Measurements from ENCODE around the gene SFXN3. TPM values are rescaled to one million over a fixed set of nuclear protein-coding genes. Genes with fewer than 3 reads are reported as not detected.

SFXN3 gene
- total and polyA plus RNA-seq, 2 of the 13 experiments (the other 11 are each of a cell fraction or from before 2014, with no cell fraction given), result 16.8 to 71.5 TPM

DNA sequence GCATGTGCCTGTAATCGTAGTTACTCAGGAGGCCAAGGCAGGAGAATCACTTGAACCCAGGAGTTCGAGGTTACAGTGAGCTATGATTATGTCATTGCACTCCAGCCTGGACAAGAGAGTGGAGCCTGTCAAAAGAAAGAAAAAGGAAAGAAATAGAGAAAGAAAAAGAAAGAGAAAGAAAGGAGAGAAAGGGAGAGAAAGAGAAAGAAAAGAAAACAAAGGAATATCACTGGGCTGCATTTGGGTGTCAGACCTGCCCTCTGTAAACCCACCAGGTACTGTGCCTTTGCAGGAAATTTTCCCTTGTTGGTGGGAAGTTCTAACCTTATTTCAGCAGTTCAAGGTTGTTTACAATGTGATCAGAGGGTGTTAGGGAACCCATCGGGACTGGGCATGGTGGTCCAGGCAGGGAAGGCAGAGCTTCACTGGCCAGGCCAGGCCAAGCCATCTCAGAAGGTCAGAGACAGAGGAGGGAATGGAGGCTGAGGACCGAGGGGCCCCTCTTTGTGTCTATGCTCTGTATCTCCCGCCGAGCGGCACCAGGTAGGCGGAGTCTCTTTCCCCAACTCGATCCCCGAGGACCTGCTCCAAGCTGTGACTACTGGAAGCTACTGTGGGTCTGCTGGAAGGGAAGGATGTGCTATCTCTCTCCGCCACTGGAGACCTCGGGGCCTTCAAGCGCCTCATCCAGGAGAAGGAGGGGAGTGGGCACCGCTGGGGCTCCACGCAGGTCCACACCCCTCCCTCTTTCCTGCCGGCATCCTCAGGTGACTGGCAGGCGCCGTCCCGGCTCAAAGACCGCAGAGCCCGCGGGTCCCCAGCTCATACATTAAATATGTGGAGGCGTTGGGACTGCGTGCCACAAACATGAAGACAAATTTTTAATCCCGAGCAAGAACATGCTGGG is 15.6 kb downstream of the SFXN3 start (continued):
- TF ChIP-seq, protein P1, sequence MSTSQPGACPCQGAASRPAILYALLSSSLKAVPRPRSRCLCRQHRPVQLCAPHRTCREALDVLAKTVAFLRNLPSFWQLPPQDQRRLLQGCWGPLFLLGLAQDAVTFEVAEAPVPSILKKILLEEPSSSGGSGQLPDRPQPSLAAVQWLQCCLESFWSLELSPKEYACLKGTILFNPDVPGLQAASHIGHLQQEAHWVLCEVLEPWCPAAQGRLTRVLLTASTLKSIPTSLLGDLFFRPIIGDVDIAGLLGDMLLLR (CRISPR knock-in tag; IDR thresholded peaks at IDR 0.05), result no peak
- no peak for TF ChIP-seq PHF21A (CRISPR knock-in tag; IDR thresholded peaks at IDR 0.05)
- TF ChIP-seq, protein P2, sequence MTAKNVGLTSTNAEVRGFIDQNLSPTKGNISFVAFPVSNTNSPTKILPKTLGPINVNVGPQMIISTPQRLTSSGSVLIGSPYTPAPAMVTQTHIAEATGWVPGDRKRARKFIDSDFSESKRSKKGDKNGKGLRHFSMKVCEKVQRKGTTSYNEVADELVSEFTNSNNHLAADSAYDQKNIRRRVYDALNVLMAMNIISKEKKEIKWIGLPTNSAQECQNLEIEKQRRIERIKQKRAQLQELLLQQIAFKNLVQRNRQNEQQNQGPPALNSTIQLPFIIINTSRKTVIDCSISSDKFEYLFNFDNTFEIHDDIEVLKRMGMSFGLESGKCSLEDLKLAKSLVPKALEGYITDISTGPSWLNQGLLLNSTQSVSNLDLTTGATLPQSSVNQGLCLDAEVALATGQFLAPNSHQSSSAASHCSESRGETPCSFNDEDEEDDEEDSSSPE (CRISPR knock-in tag; IDR thresholded peaks at IDR 0.05), result 0 out of 2 replicates have a peak, but pooled peaks have one; percentile 26
- TF ChIP-seq, protein P3, sequence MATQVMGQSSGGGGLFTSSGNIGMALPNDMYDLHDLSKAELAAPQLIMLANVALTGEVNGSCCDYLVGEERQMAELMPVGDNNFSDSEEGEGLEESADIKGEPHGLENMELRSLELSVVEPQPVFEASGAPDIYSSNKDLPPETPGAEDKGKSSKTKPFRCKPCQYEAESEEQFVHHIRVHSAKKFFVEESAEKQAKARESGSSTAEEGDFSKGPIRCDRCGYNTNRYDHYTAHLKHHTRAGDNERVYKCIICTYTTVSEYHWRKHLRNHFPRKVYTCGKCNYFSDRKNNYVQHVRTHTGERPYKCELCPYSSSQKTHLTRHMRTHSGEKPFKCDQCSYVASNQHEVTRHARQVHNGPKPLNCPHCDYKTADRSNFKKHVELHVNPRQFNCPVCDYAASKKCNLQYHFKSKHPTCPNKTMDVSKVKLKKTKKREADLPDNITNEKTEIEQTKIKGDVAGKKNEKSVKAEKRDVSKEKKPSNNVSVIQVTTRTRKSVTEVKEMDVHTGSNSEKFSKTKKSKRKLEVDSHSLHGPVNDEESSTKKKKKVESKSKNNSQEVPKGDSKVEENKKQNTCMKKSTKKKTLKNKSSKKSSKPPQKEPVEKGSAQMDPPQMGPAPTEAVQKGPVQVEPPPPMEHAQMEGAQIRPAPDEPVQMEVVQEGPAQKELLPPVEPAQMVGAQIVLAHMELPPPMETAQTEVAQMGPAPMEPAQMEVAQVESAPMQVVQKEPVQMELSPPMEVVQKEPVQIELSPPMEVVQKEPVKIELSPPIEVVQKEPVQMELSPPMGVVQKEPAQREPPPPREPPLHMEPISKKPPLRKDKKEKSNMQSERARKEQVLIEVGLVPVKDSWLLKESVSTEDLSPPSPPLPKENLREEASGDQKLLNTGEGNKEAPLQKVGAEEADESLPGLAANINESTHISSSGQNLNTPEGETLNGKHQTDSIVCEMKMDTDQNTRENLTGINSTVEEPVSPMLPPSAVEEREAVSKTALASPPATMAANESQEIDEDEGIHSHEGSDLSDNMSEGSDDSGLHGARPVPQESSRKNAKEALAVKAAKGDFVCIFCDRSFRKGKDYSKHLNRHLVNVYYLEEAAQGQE (IDR thresholded peaks at IDR 0.05; ENCODE audit: borderline replicate concordance in 1 of 2, low read depth in 1 of 2, low read length in 2 of 2), result no peak
- TF ChIP-seq THYN1 (CRISPR knock-in tag; IDR thresholded peaks at IDR 0.05; ENCODE audit: borderline replicate concordance, low read depth), result no peak
- TF ChIP-seq, protein P4, sequence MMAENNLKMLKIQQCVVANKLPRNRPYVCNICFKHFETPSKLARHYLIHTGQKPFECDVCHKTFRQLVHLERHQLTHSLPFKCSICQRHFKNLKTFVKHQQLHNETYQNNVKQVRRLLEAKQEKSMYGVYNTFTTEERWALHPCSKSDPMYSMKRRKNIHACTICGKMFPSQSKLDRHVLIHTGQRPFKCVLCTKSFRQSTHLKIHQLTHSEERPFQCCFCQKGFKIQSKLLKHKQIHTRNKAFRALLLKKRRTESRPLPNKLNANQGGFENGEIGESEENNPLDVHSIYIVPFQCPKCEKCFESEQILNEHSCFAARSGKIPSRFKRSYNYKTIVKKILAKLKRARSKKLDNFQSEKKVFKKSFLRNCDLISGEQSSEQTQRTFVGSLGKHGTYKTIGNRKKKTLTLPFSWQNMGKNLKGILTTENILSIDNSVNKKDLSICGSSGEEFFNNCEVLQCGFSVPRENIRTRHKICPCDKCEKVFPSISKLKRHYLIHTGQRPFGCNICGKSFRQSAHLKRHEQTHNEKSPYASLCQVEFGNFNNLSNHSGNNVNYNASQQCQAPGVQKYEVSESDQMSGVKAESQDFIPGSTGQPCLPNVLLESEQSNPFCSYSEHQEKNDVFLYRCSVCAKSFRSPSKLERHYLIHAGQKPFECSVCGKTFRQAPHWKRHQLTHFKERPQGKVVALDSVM (CRISPR knock-in tag; IDR thresholded peaks at IDR 0.05), result 0 out of 2 replicates have a peak, but pooled peaks have one; percentile 15
- TF ChIP-seq ATM (IDR thresholded peaks at IDR 0.05; ENCODE audit: borderline replicate concordance), result no peak
- TF ChIP-seq ZNF547 (CRISPR knock-in tag; IDR thresholded peaks at IDR 0.05), result no peak
